K562 (cell line): ENCODE measurements around the gene POMT2. TPM values are rescaled to one million over a fixed set of nuclear protein-coding genes. Genes with fewer than 3 reads are reported as not detected.

Experiments
- ATAC-seq: fragments of 200-7000 bp; cut with Tn5 transposase; 3 replicates; pipeline ENCODE4 v1.9.1; 2020; ENCODE audit warnings: moderate library complexity
- BruUV-seq: library from RNA; stranded (reverse); fragments of 400-500 nt; replicated peaks from 2 replicates; lab custom pipeline; 2021; lab: Mats Ljungman, UMichigan
- CTCF ChIA-PET: fragments of 300-600 bp; formaldehyde crosslinking; extraction: SDS; loops from one replicate; lab custom pipeline; 2021; ENCODE audit warnings: low intra/inter-chr PET ratio; lab: Yijun Ruan, JAX
- POLR2A ChIA-PET: fragments of 300-600, 350-650 bp; sonication (Branson Sonifier 250); formaldehyde crosslinking; extraction: SDS; loops from one replicate; lab custom pipeline; 2021; ENCODE audit warnings: antibody characterized with exemption, inconsistent platforms; lab: Yijun Ruan, JAX
- DNase-seq, 4 experiments: peaks; one replicate each; pipeline versions ENCODE4 v3.0.0 to v3.0.0-alpha.2; 2011 to 2018; ENCODE audit warnings: low spot score in 3 of 4, mixed read lengths in 3 of 4; ENCODE audit errors: extremely low read depth in 1 of 4
- FAIRE-seq: peaks from 2 replicates; lab custom pipeline; 2011; peaks lifted over from hg19 to GRCh38; lab: Jason Lieb, UNC
- H2AFZ ChIP-seq: 2 replicates; pipeline ENCODE4 v1.6.0; 2011; ENCODE audit warnings: low read depth, low read length, control low read depth, inconsistent platforms
- H3K27ac ChIP-seq: fragments of 200-600 bp; 3 replicates; pipeline ENCODE4 v1.8.0; 2011; ENCODE audit warnings: low read depth, mild to moderate bottlenecking, control low read depth, inconsistent platforms, low read length, moderate library complexity, mixed read lengths; ENCODE audit errors: extremely low read depth
- H3K27me3 ChIP-seq, 2 experiments: fragments of 300-600 bp in 1 of 2; 2 replicates in 1 of 2; 3 replicates in 1 of 2; pipeline versions ENCODE4 v1.6.0 to v1.8.0; 2011; ENCODE audit warnings: inconsistent platforms in 2 of 2, low read length in 2 of 2, mild to moderate bottlenecking in 1 of 2, mixed read lengths in 1 of 2, moderate library complexity in 1 of 2; ENCODE audit not compliant: control insufficient read depth in 2 of 2, insufficient read depth in 2 of 2
- H3K36me3 ChIP-seq: fragments of 300-600 bp; 3 replicates; pipeline ENCODE4 v1.8.0; 2011; ENCODE audit warnings: mild to moderate bottlenecking, low read length, inconsistent platforms; ENCODE audit not compliant: control insufficient read depth, insufficient read depth
- H3K4me1 ChIP-seq, 2 experiments: fragments of 200-600 bp in 1 of 2; replicated peaks in 1 of 2; 2 replicates in 1 of 2; 3 replicates in 1 of 2; pipeline versions ENCODE4 v1.5.1 to v1.8.0; 2011; ENCODE audit warnings: inconsistent platforms in 2 of 2, low read length in 2 of 2, mild to moderate bottlenecking in 1 of 2, mixed read lengths in 1 of 2, moderate library complexity in 1 of 2; ENCODE audit not compliant: control insufficient read depth in 2 of 2, insufficient read depth in 2 of 2
- H3K4me2 ChIP-seq: 2 replicates; pipeline ENCODE4 v1.6.1; 2011; ENCODE audit warnings: low read length, control low read depth, inconsistent platforms, mixed read lengths; ENCODE audit not compliant: insufficient read depth
- H3K4me3 ChIP-seq: fragments of 200-600 bp; sonication (generic), shearing (Covaris generic); 2 replicates; pipeline ENCODE4 v1.5.1; 2016; ENCODE audit warnings: control low read depth, inconsistent platforms
- H3K79me2 ChIP-seq: fragments of 200-600 bp; 3 replicates; pipeline ENCODE4 v1.8.0; 2011; ENCODE audit warnings: low read length, inconsistent platforms; ENCODE audit not compliant: control insufficient read depth, insufficient read depth
- H3K9ac ChIP-seq, 2 experiments: 2 replicates each; pipeline versions ENCODE4 v1.6.0 to v1.6.1; 2011; ENCODE audit warnings: low read depth in 2 of 2, low read length in 2 of 2, control low read depth in 1 of 2, inconsistent platforms in 1 of 2, mild to moderate bottlenecking in 1 of 2, mixed read lengths in 1 of 2; ENCODE audit not compliant: insufficient read depth in 1 of 2
- H3K9me1 ChIP-seq: one replicate; pipeline ENCODE4 v1.6.0; 2011; ENCODE audit warnings: inconsistent platforms, mild to moderate bottlenecking, low read length, moderate library complexity; ENCODE audit not compliant: control insufficient read depth, insufficient read depth
- H3K9me3 ChIP-seq: replicated peaks from 2 replicates; pipeline ENCODE4 v1.5.1; 2011; ENCODE audit warnings: low read depth, low read length, inconsistent platforms; ENCODE audit not compliant: control insufficient read depth, insufficient read depth
- H4K20me1 ChIP-seq: replicated peaks from 2 replicates; pipeline ENCODE4 v1.6.1; 2011; ENCODE audit warnings: low read length, inconsistent platforms, mixed read lengths; ENCODE audit not compliant: control insufficient read depth, insufficient read depth
- CHD4 ChIP-seq: fragments of 200-600 bp; sonication (generic); IDR thresholded peaks from 3 replicates; pipeline ENCODE4 v1.6.1; 2012; ENCODE audit warnings: low read depth, mild to moderate bottlenecking, mixed read lengths, low read length, inconsistent platforms; ENCODE audit not compliant: insufficient read depth, insufficient replicate concordance, poor library complexity, severe bottlenecking
- FOXJ2 ChIP-seq: fragments of 200-800 bp; sonication (Bioruptor generic); IDR thresholded peaks from 2 replicates; pipeline ENCODE4 v1.6.1; 2016; ENCODE audit warnings: missing genetic modification characterization, missing compliant biosample characterization
- FOXK1 ChIP-seq: sonication (generic); formaldehyde crosslinking; IDR thresholded peaks from 2 replicates; pipeline ENCODE4 v1.8.0; 2022; ENCODE audit warnings: missing genetic modification reagents, mild to moderate bottlenecking, borderline replicate concordance
- GATA2 ChIP-seq: sonication (generic); formaldehyde crosslinking; IDR thresholded peaks from 2 replicates; pipeline ENCODE4 v1.4.0; 2020; ENCODE audit warnings: mild to moderate bottlenecking, missing genetic modification reagents
- ILF3 ChIP-seq: fragments of 450-650 bp; IDR thresholded peaks from 2 replicates; pipeline ENCODE4 v1.6.1; 2018; ENCODE audit warnings: antibody characterized with exemption, mild to moderate bottlenecking, moderate library complexity, borderline replicate concordance
- JUNB ChIP-seq: fragments of 450-650 bp; formaldehyde crosslinking; conservative IDR thresholded peaks from 2 replicates; pipeline ENCODE4 v1.4.0; 2020; ENCODE audit warnings: mild to moderate bottlenecking
- KLF1 ChIP-seq: fragments of 450-650 bp; IDR thresholded peaks from 2 replicates; pipeline ENCODE4 v1.6.1; 2016; ENCODE audit warnings: missing genetic modification characterization, missing compliant biosample characterization
- MAFF ChIP-seq: IDR thresholded peaks from 2 replicates; pipeline ENCODE4 v1.6.1; 2012; ENCODE audit warnings: low read length, improper control_type of control experiment
- MBD2 ChIP-seq: sonication (generic); IDR thresholded peaks from 2 replicates; pipeline ENCODE4 v1.6.1; 2016; ENCODE audit warnings: low read depth, borderline replicate concordance
- MED1 ChIP-seq: sonication (generic); formaldehyde crosslinking; IDR thresholded peaks from 2 replicates; pipeline ENCODE4 v1.8.1; 2023; ENCODE audit warnings: missing genetic modification reagents, borderline replicate concordance
- PHF20 ChIP-seq: fragments of 450-650 bp; IDR thresholded peaks from 2 replicates; pipeline ENCODE4 v1.6.1; 2018; ENCODE audit not compliant: partially characterized antibody
- RAD51 ChIP-seq: fragments of 450-650 bp; IDR thresholded peaks from 2 replicates; pipeline ENCODE4 v1.7.1; 2016; ENCODE audit warnings: low read depth, mild to moderate bottlenecking, borderline replicate concordance
- ZBED1 ChIP-seq: IDR thresholded peaks from 2 replicates; pipeline ENCODE4 v1.6.1; 2014
- WGBS: fragments of 100-300 bp; shearing (Covaris generic); methylation state at CpG from one replicate; pipeline ENCODE4 v1.1.6; 2016; ENCODE audit warnings: low coverage, mixed read lengths; ENCODE audit not compliant: insufficient coverage; ENCODE audit errors: missing lambda C conversion rate; 5-methylcytosine and 5-hydroxymethylcytosine counted together
- in situ Hi-C: fragments of 300-500 bp; cut with MboI; formaldehyde crosslinking; loops from 4 replicates; pipeline ENCODE4 v1.15.0; 2018; ENCODE audit warnings: inconsistent platforms, mixed read lengths
- intact Hi-C: fragments of 100-400 bp; cut with micrococcal nuclease; formaldehyde crosslinking; loops from 2 replicates; pipeline ENCODE4 v1.14.2; 2022
- polyA plus RNA-seq, 8 experiments: library from polyadenylated mRNA; depleted of rRNA in 4 of 8; stranded (reverse) in 5 of 8; unstranded in 3 of 8; fragments of >200 nt; fragmentation: Nextera tagmentation in 2 of 8; fragmentation: Illumina TruSeq in 1 of 8; extraction: Ambion mirVana in 2 of 8; extraction: Trizol in 1 of 8; gene quantifications; 2 replicates each; pipeline versions ENCODE4 v1.2.1 to v1.2.3, GENCODE V29; 2011 to 2014; ENCODE audit warnings: inconsistent platforms in 1 of 8, missing spikeins in 1 of 8
- total RNA-seq, 7 experiments: library from RNA; depleted of rRNA in 6 of 7; stranded (reverse); fragments of >200 nt in 6 of 7; fragmentation: Illumina TruSeq in 2 of 7; extraction: Trizol in 2 of 7; gene quantifications; 2 replicates each; pipeline versions ENCODE4 v1.2.1 to v1.2.3, GENCODE V29; 2011 to 2021; ENCODE audit warnings: low replicate concordance in 1 of 7
- TF ChIP-seq, protein P1 (sequence below), 2 experiments: IDR thresholded peaks in 1 of 2; conservative IDR thresholded peaks in 1 of 2; 2 replicates each; pipeline ENCODE4 v1.6.1; 2016; ENCODE audit warnings: low read depth in 2 of 2, mild to moderate bottlenecking in 1 of 2, missing compliant biosample characterization in 1 of 2, missing genetic modification characterization in 1 of 2, moderate library complexity in 1 of 2

The POMT2 gene
- total and polyA plus RNA-seq, 9 of the 15 experiments (the other 6 are each of a cell fraction or from before 2014, with no cell fraction given) = 0.39 to 16.6 (median 7.8) TPM

DNA sequence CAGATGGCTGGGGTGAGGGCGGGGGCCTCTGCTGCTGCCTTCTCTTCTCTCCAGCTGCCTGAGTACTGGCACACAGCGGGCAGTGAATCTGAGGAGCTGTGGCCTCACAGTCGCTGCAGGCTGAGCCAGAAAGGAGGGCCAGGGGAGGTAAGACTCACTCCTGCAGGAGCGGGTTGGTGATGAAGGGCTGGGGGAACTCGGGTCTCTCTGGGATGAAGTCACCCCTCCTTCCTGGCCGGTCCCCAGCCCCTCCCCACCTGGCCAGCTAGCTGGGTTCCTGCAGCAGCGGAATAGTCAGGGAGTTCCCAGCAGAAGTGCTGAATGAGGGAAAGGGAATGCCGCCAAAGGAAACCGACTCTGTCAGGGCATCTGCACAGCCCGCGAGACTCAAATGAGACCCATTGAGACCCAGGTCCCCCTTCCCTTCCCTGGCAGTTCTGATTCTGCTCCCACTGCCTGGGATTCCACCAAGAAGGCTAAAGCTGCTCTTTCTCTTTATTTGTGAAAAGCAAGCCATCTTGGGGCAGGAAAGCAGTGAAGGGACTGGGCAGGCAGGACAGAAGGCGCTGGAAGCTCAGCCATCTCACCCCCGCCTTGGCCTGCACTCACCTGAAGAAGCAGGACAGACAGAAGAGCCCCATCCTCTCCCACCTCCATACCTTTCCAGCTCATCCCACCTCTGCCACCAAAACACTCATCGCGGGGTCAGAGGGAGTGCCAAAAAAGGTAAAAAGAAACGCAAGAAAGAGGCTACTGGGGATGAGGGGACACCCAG, 54.9 kb downstream of the POMT2 start:
- Histone ChIP-seq H3K9me3 (no peaks in the 10 kb centered on the region), H3K9me1 (no peaks in the 10 kb centered on the region), H3K4me1 (peaks cover 0 to 7% of the 10 kb centered on the region in 2 experiments; a peak in 2 of 5 replicates), H3K27me3 (peaks cover 2 to 62% of the 10 kb centered on the region in 2 experiments; a peak in 4 of 5 replicates), H2AFZ (no peak overlapping the region), H3K27ac (no peak overlapping the region), H3K9ac (no peak overlapping the region), H3K79me2 (no peaks in the 10 kb centered on the region), H3K4me2 (no peak overlapping the region), H4K20me1 (no peaks in the 10 kb centered on the region), H3K36me3 (no peaks in the 10 kb centered on the region), H3K4me3 (no peak overlapping the region)
- no peak for DNase-seq
- no peak for TF ChIP-seq JUNB (CRISPR knock-in tag)
- TF ChIP-seq CHD4 = no peak
- in situ Hi-C loops (no loop called here), intact Hi-C loops (no loop called here)
- ChIA-PET POLR2A (no interaction called here), CTCF (no interaction called here)
- 3% methylated on average over 5 of the region's 16 CpGs for WGBS
- no peak for FAIRE-seq
- no peak for ATAC-seq
- BruUV-seq = no TSS peak

DNA sequence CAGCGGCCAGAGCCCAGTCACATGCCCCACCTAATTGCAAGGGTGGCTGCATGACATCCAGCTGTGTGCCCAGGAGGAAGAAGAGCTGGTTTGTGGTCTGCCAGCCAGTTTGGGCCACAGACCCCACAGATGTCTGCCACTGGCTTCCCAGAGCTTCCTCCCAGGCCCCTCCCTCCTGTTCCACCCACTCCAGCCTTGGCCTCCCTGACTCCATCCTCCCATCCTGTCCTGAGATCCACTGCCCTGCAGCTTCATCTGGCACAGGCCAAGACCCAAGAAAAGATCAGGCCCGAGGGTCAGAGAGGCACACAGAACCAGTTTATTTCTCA, 55.5 kb downstream of the POMT2 start:
- in situ Hi-C loops = no loop called here
- 0% methylated on average over 2 of the region's 2 CpGs for WGBS
- Histone ChIP-seq H3K9me3 (no peaks in the 10 kb centered on the region), H3K36me3 (no peaks in the 10 kb centered on the region), H4K20me1 (no peaks in the 10 kb centered on the region), H3K9me1 (no peaks in the 10 kb centered on the region), H3K79me2 (no peaks in the 10 kb centered on the region), H3K4me2 (no peak overlapping the region), H3K9ac (no peak overlapping the region; a peak in 1 of 4 replicates), H3K4me3 (no peak overlapping the region), H2AFZ (no peak overlapping the region), H3K27ac (no peak overlapping the region), H3K4me1 (peaks cover 0 to 1% of the 10 kb centered on the region in 2 experiments; a peak in 2 of 5 replicates), H3K27me3 (peaks cover 2 to 62% of the 10 kb centered on the region in 2 experiments; a peak in 4 of 5 replicates)
- intact Hi-C loops = no loop called here
- ATAC-seq (no peak), FAIRE-seq (no peak), DNase-seq (no peak)
- ChIA-PET POLR2A (no interaction called here), CTCF (no interaction called here)
- no TSS peak for BruUV-seq
- TF ChIP-seq, protein P1, sequence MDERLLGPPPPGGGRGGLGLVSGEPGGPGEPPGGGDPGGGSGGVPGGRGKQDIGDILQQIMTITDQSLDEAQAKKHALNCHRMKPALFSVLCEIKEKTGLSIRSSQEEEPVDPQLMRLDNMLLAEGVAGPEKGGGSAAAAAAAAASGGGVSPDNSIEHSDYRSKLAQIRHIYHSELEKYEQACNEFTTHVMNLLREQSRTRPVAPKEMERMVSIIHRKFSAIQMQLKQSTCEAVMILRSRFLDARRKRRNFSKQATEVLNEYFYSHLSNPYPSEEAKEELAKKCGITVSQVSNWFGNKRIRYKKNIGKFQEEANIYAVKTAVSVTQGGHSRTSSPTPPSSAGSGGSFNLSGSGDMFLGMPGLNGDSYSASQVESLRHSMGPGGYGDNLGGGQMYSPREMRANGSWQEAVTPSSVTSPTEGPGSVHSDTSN (CRISPR knock-in tag; IDR thresholded peaks at IDR 0.05; ENCODE audit: low read depth) = no peak
- TF ChIP-seq, protein P1 (tag; conservative IDR thresholded peaks at IDR 0.05; ENCODE audit: low read depth) = no peak
- TF ChIP-seq PHF20 = no peak
- no peak for TF ChIP-seq MBD2
- TF ChIP-seq ILF3 = no peak
- TF ChIP-seq MED1 (CRISPR knock-in tag) = no peak
- no peak for TF ChIP-seq ZBED1
- TF ChIP-seq KLF1 (tag) = no peak
- TF ChIP-seq GATA2 = no peak
- TF ChIP-seq RAD51 = no peak
- no peak for TF ChIP-seq FOXJ2
- no peak for TF ChIP-seq FOXK1 (CRISPR knock-in tag)
- TF ChIP-seq MAFF = no peak
